ENCODE data around the gene CHCHD6.

- TF ChIP-seq, protein P1, sequence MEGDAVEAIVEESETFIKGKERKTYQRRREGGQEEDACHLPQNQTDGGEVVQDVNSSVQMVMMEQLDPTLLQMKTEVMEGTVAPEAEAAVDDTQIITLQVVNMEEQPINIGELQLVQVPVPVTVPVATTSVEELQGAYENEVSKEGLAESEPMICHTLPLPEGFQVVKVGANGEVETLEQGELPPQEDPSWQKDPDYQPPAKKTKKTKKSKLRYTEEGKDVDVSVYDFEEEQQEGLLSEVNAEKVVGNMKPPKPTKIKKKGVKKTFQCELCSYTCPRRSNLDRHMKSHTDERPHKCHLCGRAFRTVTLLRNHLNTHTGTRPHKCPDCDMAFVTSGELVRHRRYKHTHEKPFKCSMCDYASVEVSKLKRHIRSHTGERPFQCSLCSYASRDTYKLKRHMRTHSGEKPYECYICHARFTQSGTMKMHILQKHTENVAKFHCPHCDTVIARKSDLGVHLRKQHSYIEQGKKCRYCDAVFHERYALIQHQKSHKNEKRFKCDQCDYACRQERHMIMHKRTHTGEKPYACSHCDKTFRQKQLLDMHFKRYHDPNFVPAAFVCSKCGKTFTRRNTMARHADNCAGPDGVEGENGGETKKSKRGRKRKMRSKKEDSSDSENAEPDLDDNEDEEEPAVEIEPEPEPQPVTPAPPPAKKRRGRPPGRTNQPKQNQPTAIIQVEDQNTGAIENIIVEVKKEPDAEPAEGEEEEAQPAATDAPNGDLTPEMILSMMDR (IDR thresholded peaks at IDR 0.05): no peak
- TF ChIP-seq POLR2A (IDR thresholded peaks at IDR 0.05): no peak
Observed at GRCh38 chr3:126807795-126808194, 103.8 kb downstream of the CHCHD6 start.

Measured in adrenal gland (tissue), 5 donors.